ENCODE measurements around the gene CERK.

- no peak for TF ChIP-seq CTCF (IDR thresholded peaks at IDR 0.05; ENCODE audit: insufficient read depth, low read length)
- no peak for TF ChIP-seq GABPA (IDR thresholded peaks at IDR 0.05; ENCODE audit: low read depth)
These were observed 1.3 kb downstream of the CERK start for GRCh38 chr22:46736705-46737104.

All from HL-60 (cell line).